Thyroid gland (tissue), 4 donors: ENCODE results near the gene MAPK8. TPM values are rescaled to one million over a fixed set of nuclear protein-coding genes. Genes with fewer than 3 reads are reported as not detected.

Source experiments
- DNase-seq, 2 donors: peaks; one replicate each; pipeline ENCODE4 v3.0.0-alpha.2; 2019
- H3K27ac ChIP-seq, 3 donors: fragments of 200-600 bp; sonication (generic); 1 replicate in 2 of 3; 2 replicates in 1 of 3; pipeline ENCODE4 v1.5.1; 2016 to 2019; ENCODE audit warnings: mild to moderate bottlenecking in 1 of 3, moderate library complexity in 1 of 3
- H3K27me3 ChIP-seq: fragments of 200-600 bp; sonication (generic); one replicate; pipeline ENCODE4 v1.5.1; 2019
- H3K36me3 ChIP-seq, 2 donors: fragments of 200-600 bp; sonication (generic); one replicate each; pipeline ENCODE4 v1.5.1; 2016 to 2019
- H3K4me1 ChIP-seq, 2 donors: fragments of 200-600 bp; sonication (generic); one replicate each; pipeline ENCODE4 v1.5.1; 2017 to 2019
- H3K4me3 ChIP-seq, 3 donors: fragments of 200-600 bp; sonication (generic); replicated peaks in 1 of 3; 1 replicate in 2 of 3; 2 replicates in 1 of 3; pipeline ENCODE4 v1.5.1; 2016; ENCODE audit warnings: mild to moderate bottlenecking in 1 of 3
- H3K9me3 ChIP-seq: fragments of 200-600 bp; sonication (generic); one replicate; pipeline ENCODE4 v1.5.1; 2017
- CTCF ChIP-seq, 6 experiments: fragments of 200-600 bp in 3 of 6; fragments of 450-650 bp in 3 of 6; sonication (generic) in 3 of 6; IDR thresholded peaks; one replicate each; pipeline ENCODE4 v1.5.1; 2016 to 2019; ENCODE audit warnings: antibody characterized with exemption in 6 of 6, mild to moderate bottlenecking in 2 of 6, inconsistent platforms in 1 of 6, moderate library complexity in 1 of 6
- POLR2A ChIP-seq, 2 donors: fragments of 450-650 bp; IDR thresholded peaks; one replicate each; pipeline ENCODE4 v1.6.1; 2017; ENCODE audit warnings: antibody characterized with exemption in 2 of 2, mild to moderate bottlenecking in 2 of 2, moderate library complexity in 1 of 2
- WGBS, 2 donors: methylation state at CpG; one replicate each; pipeline ENCODE4 v1.1.5; 2017; 5-methylcytosine and 5-hydroxymethylcytosine counted together
- intact Hi-C: fragments of 100-400 bp; cut with DNase I; formaldehyde crosslinking; loops from one replicate; pipeline ENCODE4 v1.15.1; 2023
- total RNA-seq, 4 donors: library from RNA; depleted of rRNA; stranded (reverse); fragments of >200 nt; gene quantifications; one replicate each; pipeline ENCODE4 v1.2.3, GENCODE V29; 2016

MAPK8 gene
- total RNA-seq, 4 donors from 2014 or later = 76.2 to 165 (median 99.0) TPM

GRCh38 chr10:48450233-48450740, 143.8 kb downstream of the MAPK8 start:
- H3K4me3 ChIP-seq = no peak overlapping the region
- H3K36me3 ChIP-seq = no peaks in the 10 kb centered on the region
- TF ChIP-seq POLR2A (IDR thresholded peaks at IDR 0.05) (no peak), CTCF (IDR thresholded peaks at IDR 0.05) (no peak)
- H3K4me1 ChIP-seq = peaks cover 8 to 20% of the 10 kb centered on the region in 2 donors
- DNase-seq = peak in 1 of 2 donors; percentile 3
- intact Hi-C loops = no loop called here
- 92 to 97% methylated on average over 17 to 38 of the region's 49 CpGs for WGBS, 2 donors
- H3K9me3 ChIP-seq = no peaks in the 10 kb centered on the region
- H3K27me3 ChIP-seq = no peaks in the 10 kb centered on the region
- H3K27ac ChIP-seq = no peak overlapping the region

DNA sequence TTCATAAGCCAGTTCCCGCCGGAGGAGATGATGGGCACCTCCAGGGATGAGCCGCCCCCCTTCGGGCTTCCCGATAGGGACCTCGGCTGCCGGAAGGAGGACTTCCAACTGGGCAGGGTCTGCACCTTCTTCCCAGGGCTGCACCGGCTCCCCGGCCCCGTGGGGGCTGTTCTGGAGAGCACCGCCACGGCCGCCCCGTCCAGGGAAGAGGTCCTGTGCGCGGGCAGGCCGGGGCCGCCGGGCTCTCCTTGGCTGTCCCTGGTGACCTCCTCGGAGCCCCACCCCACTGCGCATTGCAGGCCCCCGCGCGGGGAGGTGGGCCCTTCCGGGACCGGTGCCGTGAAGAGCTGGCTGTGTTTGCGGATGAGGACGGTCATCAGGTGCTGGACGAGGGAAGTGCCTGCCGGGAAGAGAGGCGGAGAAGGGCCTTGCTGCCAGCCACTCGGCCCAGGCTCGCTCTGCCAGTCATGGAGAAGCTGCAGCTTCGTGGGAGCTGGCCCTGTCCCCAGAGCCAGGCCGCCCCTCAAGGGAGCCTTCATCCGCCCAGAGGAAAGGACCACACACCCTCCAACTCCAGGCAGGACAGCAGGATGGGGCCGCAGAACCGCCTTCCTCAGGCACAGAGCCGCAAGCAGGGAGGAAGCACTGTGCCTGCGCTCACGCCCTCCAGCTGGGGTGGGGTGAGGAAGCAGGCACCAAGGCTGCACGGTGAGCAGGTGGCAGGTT, 144.4 kb downstream of the MAPK8 start:
- intact Hi-C loops = no loop called here
- Histone ChIP-seq H3K27ac (no peak overlapping the region), H3K4me3 (no peak overlapping the region), H3K4me1 (peaks cover 7 to 23% of the 10 kb centered on the region in 2 donors), H3K27me3 (no peaks in the 10 kb centered on the region), H3K9me3 (no peaks in the 10 kb centered on the region), H3K36me3 (no peaks in the 10 kb centered on the region)
- 88 to 95% methylated on average over 33 to 35 of the region's 43 CpGs for WGBS, 2 donors
- DNase-seq = no peak
- TF ChIP-seq CTCF (IDR thresholded peaks at IDR 0.05) = no peak
- TF ChIP-seq POLR2A (IDR thresholded peaks at IDR 0.05) = no peak

DNA sequence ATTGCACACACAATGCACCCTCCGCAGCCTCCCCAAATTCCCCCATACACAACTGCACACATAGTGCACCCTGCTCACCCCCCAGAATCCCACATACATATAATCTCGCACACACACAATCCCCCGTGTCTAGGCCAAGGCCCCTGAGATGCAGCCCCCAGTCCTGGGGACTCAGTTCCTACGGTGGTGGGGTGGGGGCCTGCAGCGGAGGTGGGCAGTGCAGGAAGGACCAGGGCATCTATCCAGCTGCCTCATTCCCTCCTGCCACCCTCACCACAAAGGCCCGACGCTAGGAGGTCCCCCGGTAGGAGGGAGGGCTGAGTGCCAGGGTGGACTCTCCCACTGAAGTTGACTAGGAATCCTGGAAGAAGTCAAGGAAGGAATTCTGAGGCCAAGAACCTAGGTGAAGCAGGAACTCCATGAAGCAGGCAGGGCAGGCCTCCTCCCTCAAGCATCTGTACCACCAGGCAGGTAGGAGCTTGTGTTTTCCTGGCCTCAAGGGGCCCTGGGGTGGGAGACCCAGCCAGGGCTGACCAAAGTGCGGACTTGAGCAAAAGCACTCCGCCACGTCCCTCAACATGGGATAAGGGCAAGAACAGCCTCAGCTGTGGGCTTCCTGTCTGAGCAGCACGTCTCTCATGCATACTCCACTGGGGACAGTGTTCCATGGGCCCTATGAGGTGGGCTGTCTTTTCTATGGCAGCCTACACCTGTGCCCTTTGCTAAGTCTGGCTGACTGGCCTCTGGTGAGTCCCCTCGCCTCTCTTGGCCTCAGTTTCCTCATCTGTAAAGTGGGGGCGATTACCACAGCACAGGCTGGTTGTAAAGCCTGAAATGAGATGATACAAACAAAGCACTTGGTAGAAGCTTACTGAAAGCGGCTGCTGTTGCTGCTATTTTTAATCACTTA, 145.7 kb downstream of the MAPK8 start:
- Histone ChIP-seq H3K9me3 (no peaks in the 10 kb centered on the region), H3K27me3 (no peaks in the 10 kb centered on the region), H3K27ac (no peak overlapping the region), H3K4me3 (no peak overlapping the region), H3K36me3 (no peaks in the 10 kb centered on the region), H3K4me1 (peaks cover 17 to 36% of the 10 kb centered on the region in 2 donors)
- no peak for DNase-seq
- intact Hi-C loops = no loop called here
- TF ChIP-seq CTCF (IDR thresholded peaks at IDR 0.05) (no peak), POLR2A (IDR thresholded peaks at IDR 0.05) (no peak)
- WGBS, 2 donors = 89 to 91% methylated on average over 10 to 14 of the region's 15 CpGs

DNA sequence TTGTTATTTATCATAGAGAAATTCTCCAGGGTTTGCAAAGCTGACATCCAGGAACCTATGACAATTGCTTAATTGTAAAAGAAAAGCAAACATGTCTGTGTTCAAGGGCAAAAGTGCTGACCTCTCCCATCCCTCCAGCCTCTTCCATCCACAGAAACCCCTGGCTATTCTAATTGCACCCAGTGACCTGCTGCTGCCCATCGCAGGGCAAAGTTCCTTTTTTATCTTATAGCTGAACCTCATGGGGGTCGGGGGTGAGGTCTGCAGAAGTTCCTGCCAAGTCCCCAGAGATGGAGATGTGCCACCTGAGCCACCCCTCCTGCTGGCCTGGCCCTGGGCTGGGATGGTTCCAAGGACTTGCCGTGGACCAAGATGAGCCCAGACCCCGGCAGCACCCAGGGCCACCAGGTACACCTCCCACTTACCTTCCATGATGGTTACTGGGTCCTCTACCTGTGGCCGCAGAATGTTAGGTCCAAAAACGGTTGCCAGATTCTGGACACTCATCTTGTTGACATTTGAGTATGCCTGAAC, 146.5 kb downstream of the MAPK8 start:
- DNase-seq = no peak
- no peaks in the 10 kb centered on the region for H3K36me3 ChIP-seq
- TF ChIP-seq POLR2A (IDR thresholded peaks at IDR 0.05) (no peak), CTCF (IDR thresholded peaks at IDR 0.05) (no peak)
- no peak overlapping the region for H3K4me3 ChIP-seq
- H3K27me3 ChIP-seq = no peaks in the 10 kb centered on the region
- H3K4me1 ChIP-seq = peaks cover 22 to 40% of the 10 kb centered on the region in 2 donors
- intact Hi-C loops = no loop called here
- H3K9me3 ChIP-seq = no peaks in the 10 kb centered on the region
- WGBS, 2 donors = 88 to 93% methylated on average over 5 of the region's 6 CpGs
- no peak overlapping the region for H3K27ac ChIP-seq
